HepG2 (cell line): ENCODE measurements around the gene SYNGAP1. TPM values are rescaled to one million over a fixed set of nuclear protein-coding genes. Genes with fewer than 3 reads are reported as not detected.
A peak's percentile ranks its signal among the peaks of the same experiment; 100 is the strongest.

Experiments
- GZF1 ChIP-seq: sonication (generic); formaldehyde crosslinking; IDR thresholded peaks from 2 replicates; pipeline ENCODE4 v1.5.1; 2020; ENCODE audit warnings: mild to moderate bottlenecking, missing genetic modification reagents
- JUND ChIP-seq: sonication (generic); formaldehyde crosslinking; IDR thresholded peaks from 2 replicates; pipeline ENCODE4 v1.8.0; 2022; ENCODE audit warnings: mild to moderate bottlenecking, missing genetic modification reagents
- NPAS2 ChIP-seq: sonication (generic); formaldehyde crosslinking; IDR thresholded peaks from 2 replicates; pipeline ENCODE4 v1.8.0; 2022; ENCODE audit warnings: mild to moderate bottlenecking, missing genetic modification reagents, borderline replicate concordance
- RBM39 ChIP-seq: fragments of 200-400 bp; formaldehyde crosslinking; IDR thresholded peaks from one replicate; pipeline ENCODE4 v1.6.1; 2018; ENCODE audit warnings: antibody characterized with exemption, mild to moderate bottlenecking, low read depth, low read length; ENCODE audit not compliant: poor library complexity, severe bottlenecking
- ZNF331 ChIP-seq: sonication (generic); formaldehyde crosslinking; IDR thresholded peaks from 2 replicates; pipeline ENCODE4 v1.4.0; 2020; ENCODE audit warnings: missing genetic modification reagents
- ZNF644 ChIP-seq: IDR thresholded peaks from 2 replicates; pipeline ENCODE4 v1.6.1; 2016; ENCODE audit warnings: low read depth
- ZNF792 ChIP-seq: IDR thresholded peaks from 2 replicates; pipeline ENCODE4 v1.6.1; 2016
- polyA plus RNA-seq, 8 experiments: library from polyadenylated mRNA; depleted of rRNA in 3 of 8; stranded (reverse) in 7 of 8; unstranded in 1 of 8; fragments of >200 nt; fragmentation: Illumina TruSeq in 4 of 8; extraction: Trizol in 4 of 8; gene quantifications; 2 replicates each; pipeline versions ENCODE4 v1.2.1 to v1.2.3, GENCODE V29; 2011 to 2016; ENCODE audit warnings: low read depth in 4 of 8, missing spikeins in 1 of 8, mixed read lengths in 1 of 8; ENCODE audit not compliant: insufficient read depth in 1 of 8
- total RNA-seq, 5 experiments: library from RNA; depleted of rRNA; stranded (reverse); fragments of >200 nt; fragmentation: Illumina TruSeq; extraction: Trizol; gene quantifications; 2 replicates each; pipeline ENCODE4 v1.2.3, GENCODE V29; 2016; ENCODE audit warnings: low read depth in 1 of 5
- TF ChIP-seq, protein P1 (sequence below): sonication (generic); formaldehyde crosslinking; IDR thresholded peaks from 2 replicates; pipeline ENCODE4 v1.4.0; 2020; ENCODE audit warnings: missing genetic modification reagents
- TF ChIP-seq, protein P2 (sequence below): sonication (generic); formaldehyde crosslinking; IDR thresholded peaks from 2 replicates; pipeline ENCODE4 v1.5.1; 2020; ENCODE audit warnings: missing genetic modification reagents, mild to moderate bottlenecking, borderline replicate concordance
- TF ChIP-seq, protein P3 (sequence below): sonication (generic); formaldehyde crosslinking; IDR thresholded peaks from 2 replicates; pipeline ENCODE4 v1.4.0; 2020; ENCODE audit warnings: missing genetic modification reagents, borderline replicate concordance
- TF ChIP-seq, protein P4 (sequence below): sonication (generic); formaldehyde crosslinking; IDR thresholded peaks from 2 replicates; pipeline ENCODE4 v1.4.0; 2020; ENCODE audit warnings: mild to moderate bottlenecking, missing genetic modification reagents
- TF ChIP-seq, protein P5 (sequence below): sonication (generic); formaldehyde crosslinking; conservative IDR thresholded peaks from 2 replicates; pipeline ENCODE4 v1.8.0; 2022; ENCODE audit warnings: mild to moderate bottlenecking, moderate library complexity, missing genetic modification reagents
- TF ChIP-seq, protein P6 (sequence below): sonication (generic); formaldehyde crosslinking; IDR thresholded peaks from 2 replicates; pipeline ENCODE4 v1.5.0; 2020; ENCODE audit warnings: missing genetic modification reagents, mild to moderate bottlenecking, borderline replicate concordance

Gene SYNGAP1
- total and polyA plus RNA-seq, 2 of the 13 experiments (the other 11 are each of a cell fraction or from before 2014, with no cell fraction given): 0.75 to 1.1 TPM

DNA sequence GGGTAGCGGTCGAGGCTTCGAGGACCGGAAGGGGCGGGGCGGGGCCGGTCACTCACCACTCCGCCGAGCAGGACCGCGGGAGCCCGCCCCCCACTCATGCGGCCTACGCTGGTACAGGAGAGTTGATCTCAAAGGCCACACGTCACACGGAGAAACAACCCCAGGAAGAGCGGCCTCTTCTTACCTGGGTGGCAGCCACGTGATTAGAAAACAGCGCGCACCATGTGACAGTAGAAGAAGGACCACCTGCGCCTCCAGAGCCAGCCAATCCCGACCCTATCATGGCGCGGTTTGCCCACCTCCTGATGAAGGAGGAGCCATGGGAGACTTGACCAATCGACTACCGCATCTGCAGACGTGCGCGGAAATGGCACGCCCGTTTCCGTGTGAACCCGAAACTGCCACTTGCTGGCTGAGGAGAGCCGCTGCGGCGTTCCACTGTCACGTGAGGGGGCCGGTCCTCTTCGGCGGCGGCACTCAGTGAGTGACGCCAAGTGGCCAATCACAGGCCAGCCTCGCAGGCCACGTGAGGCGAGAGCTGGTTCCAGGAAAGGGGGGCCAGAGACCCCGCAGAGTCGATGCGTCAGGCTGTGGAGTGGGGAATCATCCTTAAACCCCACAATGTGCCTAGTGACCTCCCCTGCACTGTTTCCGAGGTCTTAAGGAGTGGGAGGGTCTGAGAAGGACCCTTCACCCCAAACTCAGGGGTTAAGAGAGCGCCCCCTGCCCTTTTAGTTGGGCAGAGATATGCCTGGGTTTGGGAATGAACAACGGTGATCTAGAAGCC lies 1.8 kb upstream of the SYNGAP1 start, which contains the start of gene CUTA (continued):
- TF ChIP-seq, protein P1, sequence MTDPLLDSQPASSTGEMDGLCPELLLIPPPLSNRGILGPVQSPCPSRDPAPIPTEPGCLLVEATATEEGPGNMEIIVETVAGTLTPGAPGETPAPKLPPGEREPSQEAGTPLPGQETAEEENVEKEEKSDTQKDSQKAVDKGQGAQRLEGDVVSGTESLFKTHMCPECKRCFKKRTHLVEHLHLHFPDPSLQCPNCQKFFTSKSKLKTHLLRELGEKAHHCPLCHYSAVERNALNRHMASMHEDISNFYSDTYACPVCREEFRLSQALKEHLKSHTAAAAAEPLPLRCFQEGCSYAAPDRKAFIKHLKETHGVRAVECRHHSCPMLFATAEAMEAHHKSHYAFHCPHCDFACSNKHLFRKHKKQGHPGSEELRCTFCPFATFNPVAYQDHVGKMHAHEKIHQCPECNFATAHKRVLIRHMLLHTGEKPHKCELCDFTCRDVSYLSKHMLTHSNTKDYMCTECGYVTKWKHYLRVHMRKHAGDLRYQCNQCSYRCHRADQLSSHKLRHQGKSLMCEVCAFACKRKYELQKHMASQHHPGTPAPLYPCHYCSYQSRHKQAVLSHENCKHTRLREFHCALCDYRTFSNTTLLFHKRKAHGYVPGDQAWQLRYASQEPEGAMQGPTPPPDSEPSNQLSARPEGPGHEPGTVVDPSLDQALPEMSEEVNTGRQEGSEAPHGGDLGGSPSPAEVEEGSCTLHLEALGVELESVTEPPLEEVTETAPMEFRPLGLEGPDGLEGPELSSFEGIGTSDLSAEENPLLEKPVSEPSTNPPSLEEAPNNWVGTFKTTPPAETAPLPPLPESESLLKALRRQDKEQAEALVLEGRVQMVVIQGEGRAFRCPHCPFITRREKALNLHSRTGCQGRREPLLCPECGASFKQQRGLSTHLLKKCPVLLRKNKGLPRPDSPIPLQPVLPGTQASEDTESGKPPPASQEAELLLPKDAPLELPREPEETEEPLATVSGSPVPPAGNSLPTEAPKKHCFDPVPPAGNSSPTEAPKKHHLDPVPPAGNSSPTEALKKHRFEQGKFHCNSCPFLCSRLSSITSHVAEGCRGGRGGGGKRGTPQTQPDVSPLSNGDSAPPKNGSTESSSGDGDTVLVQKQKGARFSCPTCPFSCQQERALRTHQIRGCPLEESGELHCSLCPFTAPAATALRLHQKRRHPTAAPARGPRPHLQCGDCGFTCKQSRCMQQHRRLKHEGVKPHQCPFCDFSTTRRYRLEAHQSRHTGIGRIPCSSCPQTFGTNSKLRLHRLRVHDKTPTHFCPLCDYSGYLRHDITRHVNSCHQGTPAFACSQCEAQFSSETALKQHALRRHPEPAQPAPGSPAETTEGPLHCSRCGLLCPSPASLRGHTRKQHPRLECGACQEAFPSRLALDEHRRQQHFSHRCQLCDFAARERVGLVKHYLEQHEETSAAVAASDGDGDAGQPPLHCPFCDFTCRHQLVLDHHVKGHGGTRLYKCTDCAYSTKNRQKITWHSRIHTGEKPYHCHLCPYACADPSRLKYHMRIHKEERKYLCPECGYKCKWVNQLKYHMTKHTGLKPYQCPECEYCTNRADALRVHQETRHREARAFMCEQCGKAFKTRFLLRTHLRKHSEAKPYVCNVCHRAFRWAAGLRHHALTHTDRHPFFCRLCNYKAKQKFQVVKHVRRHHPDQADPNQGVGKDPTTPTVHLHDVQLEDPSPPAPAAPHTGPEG (CRISPR knock-in tag): peak; percentile 48; the same call in 1 of the 2 replicates
- peak; percentile 6; the same call in 1 of the 2 replicates for TF ChIP-seq ZNF644 (CRISPR knock-in tag)
- TF ChIP-seq, protein P2, sequence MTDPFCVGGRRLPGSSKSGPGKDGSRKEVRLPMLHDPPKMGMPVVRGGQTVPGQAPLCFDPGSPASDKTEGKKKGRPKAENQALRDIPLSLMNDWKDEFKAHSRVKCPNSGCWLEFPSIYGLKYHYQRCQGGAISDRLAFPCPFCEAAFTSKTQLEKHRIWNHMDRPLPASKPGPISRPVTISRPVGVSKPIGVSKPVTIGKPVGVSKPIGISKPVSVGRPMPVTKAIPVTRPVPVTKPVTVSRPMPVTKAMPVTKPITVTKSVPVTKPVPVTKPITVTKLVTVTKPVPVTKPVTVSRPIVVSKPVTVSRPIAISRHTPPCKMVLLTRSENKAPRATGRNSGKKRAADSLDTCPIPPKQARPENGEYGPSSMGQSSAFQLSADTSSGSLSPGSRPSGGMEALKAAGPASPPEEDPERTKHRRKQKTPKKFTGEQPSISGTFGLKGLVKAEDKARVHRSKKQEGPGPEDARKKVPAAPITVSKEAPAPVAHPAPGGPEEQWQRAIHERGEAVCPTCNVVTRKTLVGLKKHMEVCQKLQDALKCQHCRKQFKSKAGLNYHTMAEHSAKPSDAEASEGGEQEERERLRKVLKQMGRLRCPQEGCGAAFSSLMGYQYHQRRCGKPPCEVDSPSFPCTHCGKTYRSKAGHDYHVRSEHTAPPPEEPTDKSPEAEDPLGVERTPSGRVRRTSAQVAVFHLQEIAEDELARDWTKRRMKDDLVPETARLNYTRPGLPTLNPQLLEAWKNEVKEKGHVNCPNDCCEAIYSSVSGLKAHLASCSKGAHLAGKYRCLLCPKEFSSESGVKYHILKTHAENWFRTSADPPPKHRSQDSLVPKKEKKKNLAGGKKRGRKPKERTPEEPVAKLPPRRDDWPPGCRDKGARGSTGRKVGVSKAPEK (CRISPR knock-in tag): no peak
- TF ChIP-seq, protein P3, sequence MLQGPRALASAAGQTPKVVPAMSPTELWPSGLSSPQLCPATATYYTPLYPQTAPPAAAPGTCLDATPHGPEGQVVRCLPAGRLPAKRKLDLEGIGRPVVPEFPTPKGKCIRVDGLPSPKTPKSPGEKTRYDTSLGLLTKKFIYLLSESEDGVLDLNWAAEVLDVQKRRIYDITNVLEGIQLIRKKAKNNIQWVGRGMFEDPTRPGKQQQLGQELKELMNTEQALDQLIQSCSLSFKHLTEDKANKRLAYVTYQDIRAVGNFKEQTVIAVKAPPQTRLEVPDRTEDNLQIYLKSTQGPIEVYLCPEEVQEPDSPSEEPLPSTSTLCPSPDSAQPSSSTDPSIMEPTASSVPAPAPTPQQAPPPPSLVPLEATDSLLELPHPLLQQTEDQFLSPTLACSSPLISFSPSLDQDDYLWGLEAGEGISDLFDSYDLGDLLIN (CRISPR knock-in tag): peak; percentile 60; the same call in 1 of the 2 replicates
- TF ChIP-seq, protein P4, sequence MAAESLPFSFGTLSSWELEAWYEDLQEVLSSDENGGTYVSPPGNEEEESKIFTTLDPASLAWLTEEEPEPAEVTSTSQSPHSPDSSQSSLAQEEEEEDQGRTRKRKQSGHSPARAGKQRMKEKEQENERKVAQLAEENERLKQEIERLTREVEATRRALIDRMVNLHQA (CRISPR knock-in tag): no peak
- TF ChIP-seq, protein P5, sequence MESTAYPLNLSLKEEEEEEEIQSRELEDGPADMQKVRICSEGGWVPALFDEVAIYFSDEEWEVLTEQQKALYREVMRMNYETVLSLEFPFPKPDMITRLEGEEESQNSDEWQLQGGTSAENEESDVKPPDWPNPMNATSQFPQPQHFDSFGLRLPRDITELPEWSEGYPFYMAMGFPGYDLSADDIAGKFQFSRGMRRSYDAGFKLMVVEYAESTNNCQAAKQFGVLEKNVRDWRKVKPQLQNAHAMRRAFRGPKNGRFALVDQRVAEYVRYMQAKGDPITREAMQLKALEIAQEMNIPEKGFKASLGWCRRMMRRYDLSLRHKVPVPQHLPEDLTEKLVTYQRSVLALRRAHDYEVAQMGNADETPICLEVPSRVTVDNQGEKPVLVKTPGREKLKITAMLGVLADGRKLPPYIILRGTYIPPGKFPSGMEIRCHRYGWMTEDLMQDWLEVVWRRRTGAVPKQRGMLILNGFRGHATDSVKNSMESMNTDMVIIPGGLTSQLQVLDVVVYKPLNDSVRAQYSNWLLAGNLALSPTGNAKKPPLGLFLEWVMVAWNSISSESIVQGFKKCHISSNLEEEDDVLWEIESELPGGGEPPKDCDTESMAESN (CRISPR knock-in tag): peak; percentile 72
- TF ChIP-seq NPAS2 (CRISPR knock-in tag): no peak
- peak; percentile 17; the same call in 1 of the 2 replicates for TF ChIP-seq JUND (CRISPR knock-in tag)
- TF ChIP-seq ZNF331 (CRISPR knock-in tag): peak; percentile 49; the same call in 1 of the 2 replicates
- peak; percentile 65 for TF ChIP-seq ZNF792 (CRISPR knock-in tag)
- TF ChIP-seq RBM39: peak; percentile 64
- TF ChIP-seq, protein P6, sequence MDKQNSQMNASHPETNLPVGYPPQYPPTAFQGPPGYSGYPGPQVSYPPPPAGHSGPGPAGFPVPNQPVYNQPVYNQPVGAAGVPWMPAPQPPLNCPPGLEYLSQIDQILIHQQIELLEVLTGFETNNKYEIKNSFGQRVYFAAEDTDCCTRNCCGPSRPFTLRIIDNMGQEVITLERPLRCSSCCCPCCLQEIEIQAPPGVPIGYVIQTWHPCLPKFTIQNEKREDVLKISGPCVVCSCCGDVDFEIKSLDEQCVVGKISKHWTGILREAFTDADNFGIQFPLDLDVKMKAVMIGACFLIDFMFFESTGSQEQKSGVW (CRISPR knock-in tag): peak; percentile 83; the same call in 1 of the 2 replicates
- TF ChIP-seq GZF1 (CRISPR knock-in tag): no peak; the same call in 1 of the 2 replicates
